ENCODE results near the gene KCNJ4.

KCNJ4 gene

DNA sequence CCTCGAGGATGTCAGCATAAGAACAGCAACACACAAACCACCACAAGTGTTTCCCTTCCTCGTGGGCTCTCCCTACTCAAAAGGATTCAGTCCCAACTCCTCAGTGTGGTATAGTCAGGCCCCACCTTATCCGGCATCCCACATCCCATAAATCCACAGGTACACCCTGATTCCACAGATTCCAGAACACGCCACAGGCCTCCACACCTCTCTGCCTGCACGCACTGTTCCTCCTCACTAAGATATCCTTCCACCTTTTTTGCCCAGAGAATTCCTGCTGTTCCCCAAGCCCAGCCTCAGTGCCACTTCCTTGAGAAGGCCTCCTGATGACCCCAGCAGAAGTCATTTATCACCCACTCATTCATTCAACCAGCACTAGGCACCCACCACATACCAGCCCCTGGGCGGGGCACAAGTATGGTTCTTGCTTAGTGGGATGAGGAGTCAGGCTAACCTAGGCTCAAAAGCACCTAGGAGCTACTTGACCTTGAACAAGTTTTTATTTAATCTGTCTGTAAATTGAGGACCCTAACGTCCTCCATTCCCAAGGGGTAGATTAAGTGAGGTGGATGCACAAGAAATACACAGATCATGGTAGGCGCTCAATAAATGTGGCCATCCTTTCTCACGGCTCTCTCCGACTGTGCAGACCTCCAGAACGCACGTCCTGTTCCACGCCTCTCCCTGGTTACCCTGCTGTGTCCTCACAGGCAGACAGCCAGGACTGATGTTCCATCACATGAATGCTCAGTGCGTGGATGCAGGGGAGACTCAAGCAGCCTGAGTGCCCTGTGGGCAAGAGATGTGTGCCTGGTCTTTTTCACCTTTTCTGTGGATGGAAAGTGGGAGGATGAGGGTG lies 2.1 kb upstream of the KCNJ4 start:
- DNase-seq (ENCODE audit: low read depth): no peak
- no peak overlapping the region for H3K4me3 ChIP-seq (replicated peaks; ENCODE audit: low read depth, low read length)
- TF ChIP-seq, protein P1, sequence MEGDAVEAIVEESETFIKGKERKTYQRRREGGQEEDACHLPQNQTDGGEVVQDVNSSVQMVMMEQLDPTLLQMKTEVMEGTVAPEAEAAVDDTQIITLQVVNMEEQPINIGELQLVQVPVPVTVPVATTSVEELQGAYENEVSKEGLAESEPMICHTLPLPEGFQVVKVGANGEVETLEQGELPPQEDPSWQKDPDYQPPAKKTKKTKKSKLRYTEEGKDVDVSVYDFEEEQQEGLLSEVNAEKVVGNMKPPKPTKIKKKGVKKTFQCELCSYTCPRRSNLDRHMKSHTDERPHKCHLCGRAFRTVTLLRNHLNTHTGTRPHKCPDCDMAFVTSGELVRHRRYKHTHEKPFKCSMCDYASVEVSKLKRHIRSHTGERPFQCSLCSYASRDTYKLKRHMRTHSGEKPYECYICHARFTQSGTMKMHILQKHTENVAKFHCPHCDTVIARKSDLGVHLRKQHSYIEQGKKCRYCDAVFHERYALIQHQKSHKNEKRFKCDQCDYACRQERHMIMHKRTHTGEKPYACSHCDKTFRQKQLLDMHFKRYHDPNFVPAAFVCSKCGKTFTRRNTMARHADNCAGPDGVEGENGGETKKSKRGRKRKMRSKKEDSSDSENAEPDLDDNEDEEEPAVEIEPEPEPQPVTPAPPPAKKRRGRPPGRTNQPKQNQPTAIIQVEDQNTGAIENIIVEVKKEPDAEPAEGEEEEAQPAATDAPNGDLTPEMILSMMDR (IDR thresholded peaks at IDR 0.05; ENCODE audit: low read length, missing control alignments): no peak

DNA sequence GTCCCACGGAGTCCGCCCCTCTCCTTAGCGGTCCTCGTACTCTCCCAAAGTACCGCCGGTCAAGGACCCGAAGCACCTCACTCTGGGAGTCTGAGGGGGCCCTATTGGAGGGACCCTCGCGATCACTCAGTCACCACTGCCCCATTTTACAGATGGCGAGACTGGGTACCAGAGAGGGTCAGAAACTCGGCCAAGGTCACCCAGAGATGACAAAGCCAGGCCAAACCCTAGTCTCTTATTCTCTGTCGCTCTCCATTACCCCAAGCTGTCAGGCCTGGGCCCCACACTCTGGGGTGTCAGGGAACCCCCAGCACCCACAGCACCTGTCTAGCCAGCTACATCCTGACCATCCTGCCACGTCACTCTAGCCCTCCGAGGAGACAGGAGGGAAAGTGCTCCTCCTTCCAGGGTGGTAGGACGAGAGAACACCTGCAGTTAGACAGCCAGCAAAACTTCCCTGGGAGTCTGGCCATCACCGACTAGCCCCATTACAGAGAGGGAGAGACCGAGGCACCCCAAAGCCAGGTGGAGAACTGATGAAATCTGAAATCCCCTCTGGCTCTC lies 1.4 kb upstream of the KCNJ4 start:
- no peak overlapping the region for H3K4me3 ChIP-seq (replicated peaks; ENCODE audit: low read depth, low read length)
- TF ChIP-seq, protein P1 (IDR thresholded peaks at IDR 0.05; ENCODE audit: low read length, missing control alignments): no peak
- DNase-seq (ENCODE audit: low read depth): no peak

DNA sequence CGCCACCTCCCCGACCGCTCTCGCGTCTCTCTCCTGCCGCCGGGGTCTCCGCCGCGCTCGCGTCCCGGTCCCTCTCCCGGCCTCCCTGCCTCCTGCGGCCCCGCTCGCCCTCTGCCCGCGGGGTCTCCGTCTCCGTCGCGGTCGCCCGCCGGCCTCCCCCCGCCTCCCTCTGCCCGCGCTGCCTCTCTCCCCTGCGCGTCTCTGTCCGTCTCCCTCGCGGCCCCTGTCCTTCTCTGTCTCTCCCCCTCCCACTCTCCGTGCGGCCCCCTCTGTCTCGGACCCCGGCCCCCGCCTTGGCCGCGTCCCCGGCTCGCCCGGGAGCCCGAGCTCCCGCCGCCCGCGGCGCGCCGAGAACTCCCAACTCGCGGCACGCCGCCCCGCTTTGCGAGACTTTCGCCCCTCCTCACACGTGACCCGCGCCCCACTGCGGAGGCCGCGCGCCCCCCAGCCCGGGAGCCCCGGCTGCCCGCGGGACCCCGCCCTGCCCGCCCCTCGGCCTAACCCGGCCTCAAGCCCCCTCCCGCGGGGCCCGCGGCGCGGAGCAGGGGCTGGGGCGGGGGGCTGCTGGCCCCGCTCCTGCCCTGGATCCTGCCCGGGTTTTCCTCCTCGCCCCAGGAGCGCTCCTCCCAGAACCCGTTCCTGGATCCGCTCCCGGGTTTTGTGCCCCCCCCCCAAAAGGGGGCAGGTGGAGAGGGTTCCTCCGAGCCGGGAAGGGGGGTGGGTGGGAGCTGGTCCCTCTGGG lies 702 bp upstream of the KCNJ4 start:
- no peak for DNase-seq (ENCODE audit: low read depth)
- TF ChIP-seq, protein P1 (IDR thresholded peaks at IDR 0.05; ENCODE audit: low read length, missing control alignments): no peak
- peak overlapping the region; percentile 29 for H3K4me3 ChIP-seq (replicated peaks; ENCODE audit: low read depth, low read length)

DNA sequence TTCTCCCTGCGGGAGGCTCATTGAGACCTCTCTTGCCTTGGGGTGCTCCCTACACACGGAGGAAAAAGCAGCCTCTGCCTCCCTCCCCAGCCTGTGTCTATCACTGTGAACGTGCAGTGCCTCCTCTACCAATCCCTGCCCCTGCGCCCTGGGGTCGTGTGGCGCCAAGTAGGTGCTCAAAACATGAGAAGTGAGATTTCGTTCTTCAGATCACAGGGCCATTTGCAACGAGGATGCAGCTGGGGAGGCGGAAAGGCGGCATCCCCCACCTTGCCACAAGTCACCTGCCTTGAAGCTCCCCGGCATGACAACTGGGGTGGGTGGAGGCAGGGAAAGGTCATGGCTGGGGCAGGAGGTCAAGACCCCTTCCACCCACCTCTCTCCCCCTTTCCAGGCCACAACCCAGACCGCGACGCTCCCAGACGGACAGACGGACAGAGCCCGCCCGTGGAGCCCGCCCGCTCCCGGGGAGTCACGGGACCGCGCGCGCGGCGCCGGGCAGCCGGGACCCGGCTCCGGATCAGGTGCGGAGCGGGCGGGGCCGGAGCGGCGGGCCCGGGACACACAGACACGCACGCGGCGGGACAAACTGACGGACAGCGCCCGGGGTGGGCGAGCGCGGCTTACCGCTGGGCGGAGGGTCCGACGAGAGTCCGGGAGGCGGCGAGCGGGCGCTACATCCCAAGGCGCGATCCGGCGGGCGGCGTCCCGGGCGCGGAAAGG lies 485 bp downstream of the KCNJ4 start:
- TF ChIP-seq, protein P1 (IDR thresholded peaks at IDR 0.05; ENCODE audit: low read length, missing control alignments): no peak
- H3K4me3 ChIP-seq (replicated peaks; ENCODE audit: low read depth, low read length): no peak overlapping the region
- no peak for DNase-seq (ENCODE audit: low read depth)

DNA sequence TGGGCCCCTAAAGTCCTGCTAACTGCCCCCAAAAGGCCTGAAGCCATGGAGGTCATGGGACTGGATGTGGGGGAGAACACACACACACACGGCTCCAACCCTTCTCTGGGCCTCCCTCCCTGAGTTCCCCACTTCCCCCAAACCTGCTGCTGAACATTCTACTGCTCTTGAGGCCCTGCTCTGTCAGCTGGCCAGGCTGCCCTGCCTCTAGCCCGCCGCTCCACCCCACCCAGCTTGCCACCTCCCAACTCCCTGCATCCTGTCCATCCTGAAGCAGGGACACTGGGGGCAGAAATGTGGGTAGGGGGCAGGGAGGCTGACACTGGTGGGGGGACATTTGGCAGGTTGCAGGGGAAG lies 1.0 kb downstream of the KCNJ4 start:
- DNase-seq (ENCODE audit: low read depth): no peak
- TF ChIP-seq, protein P1 (IDR thresholded peaks at IDR 0.05; ENCODE audit: low read length, missing control alignments): no peak
- H3K4me3 ChIP-seq (replicated peaks; ENCODE audit: low read depth, low read length): no peak overlapping the region

DNA sequence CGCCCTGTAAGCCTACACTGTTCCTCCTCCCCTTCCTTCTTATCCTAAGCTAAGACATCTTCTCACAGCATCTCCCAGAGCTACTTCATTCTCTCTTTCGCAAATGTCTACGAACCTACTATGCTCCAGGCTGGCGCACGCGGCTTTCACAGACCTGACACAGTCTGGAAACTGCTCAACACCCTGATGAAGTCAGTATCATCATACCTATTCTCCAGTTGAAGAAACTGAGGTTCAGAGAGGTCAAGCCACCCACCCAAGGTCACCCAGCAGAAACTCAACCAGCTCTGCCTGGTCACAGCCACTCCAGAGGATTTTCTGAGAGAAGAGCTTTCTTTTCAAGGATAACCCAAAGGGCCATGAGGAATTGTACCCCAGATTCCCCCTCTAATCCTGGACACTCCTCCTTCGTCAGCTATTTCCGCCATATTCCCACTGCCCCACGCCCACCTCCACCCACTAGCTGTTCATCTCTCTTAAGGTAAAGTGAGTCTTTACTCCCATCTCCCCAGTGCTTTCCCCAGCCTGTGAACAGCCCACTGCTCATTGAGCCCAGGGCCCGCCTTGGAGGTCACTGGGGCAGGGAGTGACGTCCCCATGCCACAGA lies 1.8 kb downstream of the KCNJ4 start:
- DNase-seq (ENCODE audit: low read depth): no peak
- no peak overlapping the region for H3K4me3 ChIP-seq (replicated peaks; ENCODE audit: low read depth, low read length)
- TF ChIP-seq, protein P1 (IDR thresholded peaks at IDR 0.05; ENCODE audit: low read length, missing control alignments): no peak

All from fibroblast of pulmonary artery (primary cell).